HG03575 (cell line): ENCODE measurements around the gene UCHL1.

Experiments used
- ATAC-seq: cut with Tn5 transposase; IDR thresholded peaks from one replicate; pipeline ENCODE4 v1.9.1; 2021; ENCODE audit not compliant: unreplicated experiment, insufficient number of reproducible peaks, low FRiP score; ENCODE audit errors: extremely low read depth

The UCHL1 gene

GRCh38 chr4:41256740-41257256 is at the start of gene UCHL1:
UCHL1 (plus strand) TSS chr4:41256928; CDS start chr4:41256977, 49 bp downstream.
- ATAC-seq, result peak; percentile 48

- no peak for ATAC-seq
Observed at GRCh38 chr4:41207291-41207831, 49.4 kb upstream of the UCHL1 start.

GRCh38 chr4:41209187-41209586 is 47.5 kb upstream of the UCHL1 start:
- ATAC-seq, result no peak

GRCh38 chr4:41209901-41210300 is 46.8 kb upstream of the UCHL1 start:
- no peak for ATAC-seq

GRCh38 chr4:41211951-41212615 is 44.6 kb upstream of the UCHL1 start:
- ATAC-seq, result no peak

GRCh38 chr4:41212616-41213203 is 44.0 kb upstream of the UCHL1 start:
- ATAC-seq, result no peak

GRCh38 chr4:41213625-41214135 is 43.0 kb upstream of the UCHL1 start:
- no peak for ATAC-seq

- peak; percentile 28 for ATAC-seq
Observed at GRCh38 chr4:41214136-41214824, 42.4 kb upstream of the UCHL1 start, which contains the start of gene APBB2. APBB2 (minus strand) TSS chr4:41214542; CDS start chr4:41033254, 181,288 bp downstream.

GRCh38 chr4:41214825-41215146 is 41.9 kb upstream of the UCHL1 start:
- no peak for ATAC-seq

- ATAC-seq, result no peak
Observed at GRCh38 chr4:41215155-41215554, 41.6 kb upstream of the UCHL1 start.

GRCh38 chr4:41215969-41216293 is 40.8 kb upstream of the UCHL1 start:
- no peak for ATAC-seq

GRCh38 chr4:41216294-41217019 is 40.3 kb upstream of the UCHL1 start:
- ATAC-seq, result no peak

- ATAC-seq, result no peak
Observed at GRCh38 chr4:41217020-41217333, 39.8 kb upstream of the UCHL1 start.

- no peak for ATAC-seq
Observed at GRCh38 chr4:41217374-41217773, 39.4 kb upstream of the UCHL1 start.

- ATAC-seq, result no peak
Observed at GRCh38 chr4:41218703-41219102, 38.0 kb upstream of the UCHL1 start.

- no peak for ATAC-seq
Observed at GRCh38 chr4:41219421-41219950, 37.2 kb upstream of the UCHL1 start.

GRCh38 chr4:41221850-41222645 is 34.7 kb upstream of the UCHL1 start:
- no peak for ATAC-seq

GRCh38 chr4:41227902-41228301 is 28.8 kb upstream of the UCHL1 start:
- no peak for ATAC-seq
